Aorta (tissue), 5 donors: Measurements from ENCODE around the gene MICAL2. TPM values are rescaled to one million over a fixed set of nuclear protein-coding genes. Genes with fewer than 3 reads are reported as not detected.

Experiments used
- ATAC-seq: fragments of 200-7000 bp; cut with Tn5 transposase; one replicate; pipeline ENCODE4 v1.9.1; 2022; ENCODE audit warnings: moderate library complexity; ENCODE audit not compliant: low FRiP score
- DNase-seq, 2 donors: peaks; one replicate each; pipeline ENCODE4 v3.0.0-alpha.2; 2020
- H3K27ac ChIP-seq, 2 donors: one replicate each; pipeline ENCODE4 v1.5.1; 2013; ENCODE audit warnings: low read length in 2 of 2, mild to moderate bottlenecking in 2 of 2, moderate library complexity in 2 of 2, control low read depth in 1 of 2, inconsistent platforms in 1 of 2, low read depth in 1 of 2
- H3K27me3 ChIP-seq, 2 donors: one replicate each; pipeline ENCODE4 v1.6.1; 2013; ENCODE audit warnings: control low read depth in 1 of 2, low read length in 1 of 2, mild to moderate bottlenecking in 1 of 2, moderate library complexity in 1 of 2; ENCODE audit not compliant: insufficient read depth in 2 of 2, control insufficient read depth in 1 of 2
- H3K36me3 ChIP-seq, 2 donors: one replicate each; pipeline ENCODE4 v1.6.1; 2013; ENCODE audit warnings: control low read depth in 1 of 2, low read length in 1 of 2, mild to moderate bottlenecking in 1 of 2; ENCODE audit not compliant: insufficient read depth in 2 of 2, control insufficient read depth in 1 of 2
- H3K4me1 ChIP-seq, 2 donors: one replicate each; pipeline ENCODE4 v1.6.1; 2013; ENCODE audit warnings: low read length in 2 of 2, control low read depth in 1 of 2, mild to moderate bottlenecking in 1 of 2, moderate library complexity in 1 of 2; ENCODE audit not compliant: insufficient read depth in 2 of 2, control insufficient read depth in 1 of 2
- H3K4me3 ChIP-seq, 2 donors: one replicate each; pipeline ENCODE4 v1.5.1; 2013; ENCODE audit warnings: low read length in 2 of 2, control low read depth in 1 of 2, mild to moderate bottlenecking in 1 of 2
- H3K9me3 ChIP-seq: one replicate; pipeline ENCODE4 v1.6.1; 2013; ENCODE audit warnings: mild to moderate bottlenecking, low read length; ENCODE audit not compliant: control insufficient read depth
- WGBS, 2 donors: extraction: QIAGEN DNeasy Blood & Tissue Kit; methylation state at CpG; one replicate each; pipeline ENCODE4 v1.1.7; 2013; 5-methylcytosine and 5-hydroxymethylcytosine counted together
- intact Hi-C, 2 donors: fragments of 100-400 bp; cut with DNase I; formaldehyde crosslinking; loops; one replicate each; pipeline versions ENCODE4 v1.14.2 to v1.15.0; 2022
- polyA plus RNA-seq, 2 donors: library from polyadenylated mRNA; stranded (reverse); fragments of 200-250 nt; gene quantifications; one replicate each; pipeline ENCODE4 v1.2.3, GENCODE V29; 2013
- total RNA-seq, 2 donors: library from RNA; stranded (reverse); fragmentation: NEBNext Ultra II Directional; extraction: Animal tissue kit (Norgen Biotek cat#: 25700); gene quantifications; one replicate each; pipeline ENCODE4 v1.2.1, GENCODE V29; 2021
- donor health status: healthy with polysubstance abuse.
- donor health status: Bipolar disorder and iron deficiency.
- donor health status: DM: no; HTN: no; CAD: no.
- donor health status: DM: no; HTN: no; CAD: no.
- donor health status: DM: yes; HTN: yes; CAD: no.

Gene MICAL2
- total and polyA plus RNA-seq, 4 donors, result 87.7 to 605 (median 280) TPM

DNA sequence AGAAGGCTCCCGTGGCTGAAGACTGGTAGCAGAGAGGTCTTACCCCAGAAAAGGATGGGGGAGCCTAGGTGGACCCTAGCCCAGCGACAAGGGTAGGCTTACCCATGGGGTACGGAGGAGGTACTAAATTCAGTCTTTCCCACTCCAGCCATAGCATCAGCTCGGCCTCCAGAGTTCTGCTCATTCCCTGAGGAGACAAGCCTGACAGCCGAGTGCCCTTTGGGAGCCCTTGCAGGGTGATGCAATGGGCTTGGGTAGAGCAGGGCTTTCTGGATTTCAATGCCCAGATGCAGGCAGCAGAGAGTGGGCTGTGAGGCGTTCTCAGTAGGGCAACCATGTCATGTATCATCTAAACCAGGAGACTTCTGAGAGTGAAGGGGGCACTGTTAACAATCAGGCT, 124.7 kb downstream of the MICAL2 start:
- no peak for ATAC-seq
- no peaks in the 10 kb centered on the region for H3K9me3 ChIP-seq
- H3K27me3 ChIP-seq, result no peaks in the 10 kb centered on the region
- intact Hi-C loops, result loop anchor here (2.0 to 10.0 kb wide), 6 partner anchors 47 to 183 kb away; partner anchors contain the start of gene MICAL2 (in 2 of the 2)
- peaks cover 3 to 7% of the 10 kb centered on the region in 2 donors for H3K4me1 ChIP-seq
- peak in 1 of 2 donors; percentile 41 for DNase-seq
- peak overlapping the region; percentile 98 to 99 for H3K27ac ChIP-seq
- peaks cover 2 to 11% of the 10 kb centered on the region in 2 donors for H3K36me3 ChIP-seq
- 40 to 49% methylated on average over 6 of the region's 6 CpGs for WGBS, 2 donors
- H3K4me3 ChIP-seq, result no peak overlapping the region

- DNase-seq, result peak in 1 of 2 donors; percentile 29
- WGBS, 2 donors, result 69 to 76% methylated on average over 3 of the region's 3 CpGs
- Histone ChIP-seq H3K4me1 (peaks cover 3 to 7% of the 10 kb centered on the region in 2 donors), H3K4me3 (no peak overlapping the region), H3K27ac (peak overlapping the region; percentile 98 to 99), H3K36me3 (peaks cover 0 to 8% of the 10 kb centered on the region in 2 donors), H3K27me3 (no peaks in the 10 kb centered on the region), H3K9me3 (no peaks in the 10 kb centered on the region)
- no peak for ATAC-seq
- intact Hi-C loops, result loop anchor here (2.0 to 10.0 kb wide), 6 partner anchors 47 to 183 kb away; partner anchors contain the start of gene MICAL2 (in 2 of the 2)
Observed at GRCh38 chr11:12235553-12235946, 125.2 kb downstream of the MICAL2 start.

DNA sequence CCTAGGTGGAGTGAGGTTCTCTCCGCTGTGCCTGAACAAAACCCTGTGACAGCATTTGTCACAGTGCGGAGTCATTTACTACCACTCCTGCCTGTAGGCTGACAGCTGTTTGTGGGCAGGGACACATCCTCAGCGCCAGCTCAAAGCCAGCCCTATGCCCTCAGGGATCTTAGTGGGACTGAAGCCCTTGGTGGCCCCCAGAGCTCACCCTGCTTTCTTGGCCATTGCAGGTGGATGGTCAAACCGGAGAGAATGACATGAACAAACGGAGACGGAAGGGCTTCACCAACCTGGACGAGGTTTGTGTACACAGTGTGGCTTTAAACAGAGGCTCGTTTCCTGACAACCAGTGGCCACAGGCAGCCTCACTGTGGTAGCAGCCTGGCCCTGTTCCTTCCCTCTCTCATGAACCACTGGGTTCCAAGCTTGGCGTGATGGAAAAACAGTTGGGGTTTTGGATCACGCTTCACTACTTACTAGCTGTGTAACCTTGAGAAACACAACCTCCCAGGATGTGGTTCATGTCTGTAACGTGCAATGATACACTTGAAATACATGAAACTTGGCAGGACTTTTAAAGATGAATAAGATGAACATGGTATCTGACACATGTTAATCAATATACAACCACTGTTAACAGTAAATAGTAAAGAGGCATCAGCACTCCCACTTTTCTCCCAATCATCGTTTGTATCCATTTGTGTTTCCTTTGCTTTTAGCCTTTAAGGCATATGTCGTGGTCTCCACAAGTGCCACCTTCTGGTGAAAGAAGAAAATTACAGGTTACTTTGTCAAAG, 125.8 kb downstream of the MICAL2 start:
- Histone ChIP-seq H3K9me3 (no peaks in the 10 kb centered on the region), H3K27me3 (no peaks in the 10 kb centered on the region), H3K27ac (peak overlapping the region; percentile 98 to 99), H3K4me1 (peaks cover 3 to 7% of the 10 kb centered on the region in 2 donors), H3K36me3 (peaks cover 0 to 8% of the 10 kb centered on the region in 2 donors), H3K4me3 (no peak overlapping the region)
- peak in 1 of 2 donors; percentile 68 for DNase-seq
- WGBS, 2 donors, result 24% methylated on average over 13 of the region's 13 CpGs
- ATAC-seq, result peak; percentile 53
- intact Hi-C loops, result loop anchor here (2.0 to 10.0 kb wide), 6 partner anchors 46 to 184 kb away; partner anchors contain the start of gene MICAL2 (in 2 of the 2)

- H3K27me3 ChIP-seq, result no peaks in the 10 kb centered on the region
- no peak overlapping the region for H3K4me3 ChIP-seq
- 33 to 38% methylated on average over 5 of the region's 5 CpGs for WGBS, 2 donors
- H3K27ac ChIP-seq, result peak overlapping the region; percentile 11 to 92
- no peaks in the 10 kb centered on the region for H3K9me3 ChIP-seq
- H3K4me1 ChIP-seq, result peaks cover 3 to 7% of the 10 kb centered on the region in 2 donors
- intact Hi-C loops, result loop anchor here (5.0 to 10.0 kb wide), 5 partner anchors 46 to 184 kb away; partner anchors contain the start of gene MICAL2 (in 2 of the 2)
- DNase-seq (no peak), ATAC-seq (no peak)
- peaks cover 0 to 5% of the 10 kb centered on the region in 2 donors for H3K36me3 ChIP-seq
Observed at GRCh38 chr11:12236744-12237101, 126.3 kb downstream of the MICAL2 start.

- WGBS, 2 donors, result 21 to 30% methylated on average over 3 of the region's 3 CpGs
- H3K4me1 ChIP-seq, result peaks cover 3% of the 10 kb centered on the region in 2 donors
- DNase-seq, result no peak
- ATAC-seq, result no peak
- peaks cover 0 to 5% of the 10 kb centered on the region in 2 donors for H3K36me3 ChIP-seq
- no peaks in the 10 kb centered on the region for H3K27me3 ChIP-seq
- intact Hi-C loops, result loop anchor here (5.0 to 10.0 kb wide), 5 partner anchors 45 to 185 kb away; partner anchors contain the start of gene MICAL2 (in 2 of the 2)
- no peak overlapping the region for H3K4me3 ChIP-seq
- no peaks in the 10 kb centered on the region for H3K9me3 ChIP-seq
- peak overlapping the region; percentile 76 to 92 for H3K27ac ChIP-seq
Observed at GRCh38 chr11:12237381-12237784, 127.0 kb downstream of the MICAL2 start.

- intact Hi-C loops, result loop anchor here (5.0 to 10.0 kb wide), 5 partner anchors 44 to 186 kb away; partner anchors contain the start of gene MICAL2 (in 2 of the 2)
- Histone ChIP-seq H3K27ac (peak overlapping the region; percentile 8 to 92), H3K4me1 (peaks cover 3% of the 10 kb centered on the region in 2 donors), H3K27me3 (no peaks in the 10 kb centered on the region), H3K36me3 (peaks cover 0 to 6% of the 10 kb centered on the region in 2 donors), H3K9me3 (no peaks in the 10 kb centered on the region), H3K4me3 (no peak overlapping the region)
- WGBS, 2 donors, result 55 to 59% methylated on average over 4 of the region's 4 CpGs
- DNase-seq (no peak), ATAC-seq (no peak)
Observed at GRCh38 chr11:12238420-12238819, 128.0 kb downstream of the MICAL2 start.

DNA sequence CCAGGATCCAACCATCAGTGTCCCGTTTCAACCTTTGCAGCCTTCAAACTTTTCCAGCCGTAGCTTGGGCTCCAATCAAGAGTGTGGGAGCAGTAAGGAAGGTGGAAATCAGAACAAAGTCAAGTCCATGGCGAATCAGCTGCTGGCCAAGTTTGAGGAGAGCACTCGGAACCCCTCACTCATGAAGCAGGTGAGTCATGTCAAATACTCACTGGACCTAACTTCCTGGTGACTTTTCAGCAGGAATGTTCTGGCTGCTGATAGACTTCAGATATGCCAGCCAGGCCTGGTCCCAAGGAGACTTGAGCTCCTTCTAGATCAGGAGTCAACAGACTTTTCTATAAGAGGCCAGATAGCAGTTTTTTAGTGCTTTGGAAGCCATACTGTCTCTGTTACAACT, 129.0 kb downstream of the MICAL2 start:
- intact Hi-C loops, result loop anchor here (5.0 to 10.0 kb wide), 5 partner anchors 43 to 187 kb away; partner anchors contain the start of gene MICAL2 (in 2 of the 2)
- Histone ChIP-seq H3K36me3 (peaks cover 0 to 6% of the 10 kb centered on the region in 2 donors), H3K4me1 (peaks cover 2 to 3% of the 10 kb centered on the region in 2 donors), H3K9me3 (no peaks in the 10 kb centered on the region), H3K27ac (peak overlapping the region; percentile 8 to 88), H3K27me3 (no peaks in the 10 kb centered on the region), H3K4me3 (no peak overlapping the region)
- WGBS, 2 donors, result 62 to 63% methylated on average over 4 of the region's 4 CpGs
- no peak for ATAC-seq
- DNase-seq, result no peak

- no peak overlapping the region for H3K4me3 ChIP-seq
- H3K4me1 ChIP-seq, result peaks cover 0 to 2% of the 10 kb centered on the region in 2 donors
- ATAC-seq (no peak), DNase-seq (no peak)
- H3K36me3 ChIP-seq, result peaks cover 0 to 6% of the 10 kb centered on the region in 2 donors
- peak overlapping the region; percentile 30 to 45 for H3K27ac ChIP-seq
- H3K27me3 ChIP-seq, result no peaks in the 10 kb centered on the region
- intact Hi-C loops, result loop anchor here (5.0 to 10.0 kb wide), 5 partner anchors 42 to 188 kb away; partner anchors contain the start of gene MICAL2 (in 2 of the 2)
- H3K9me3 ChIP-seq, result no peaks in the 10 kb centered on the region
- WGBS, 2 donors, result 70 to 71% methylated on average over 7 of the region's 7 CpGs
Observed at GRCh38 chr11:12239804-12240371, 129.5 kb downstream of the MICAL2 start.
